Fibroblast of mammary gland (primary cell): Measurements from ENCODE around the gene DMRTC2.

Source experiments
- DNase-seq: peaks from one replicate; pipeline ENCODE4 v3.0.0-alpha.2; 2010; ENCODE audit warnings: low read depth
- H3K4me3 ChIP-seq: 2 replicates; pipeline ENCODE4 v1.5.1; 2011; ENCODE audit warnings: low read depth, mild to moderate bottlenecking, low read length, moderate library complexity; ENCODE audit not compliant: control insufficient read depth
- CTCF ChIP-seq: conservative IDR thresholded peaks from 2 replicates; pipeline ENCODE4 v1.5.1; 2011; ENCODE audit warnings: low read depth, low read length, inconsistent platforms; ENCODE audit not compliant: control insufficient read depth, insufficient read depth

DMRTC2 gene

GRCh38 chr19:41845001-41845050 lies at the start of gene DMRTC2:
Gene DMRTC2, plus strand, starts transcription at chr19:41845042. Its CDS starts 2,387 bp downstream, at chr19:41847429.
- no peak within 1 kb of the TSS for H3K4me3 ChIP-seq
- TF ChIP-seq CTCF, result no peak
- DNase-seq, result no peak

- H3K4me3 ChIP-seq, result no peak within 1 kb of the TSS
- DNase-seq, result no peak
- no peak for TF ChIP-seq CTCF
These were observed 48.5 kb upstream of the DMRTC2 start, which contains the start of gene CEACAM3 for GRCh38 chr19:41796362-41796761. Gene CEACAM3, plus strand, starts transcription at chr19:41796587. Its CDS starts 91 bp downstream, at chr19:41796678.

- no peak overlapping the region for H3K4me3 ChIP-seq
- TF ChIP-seq CTCF, result no peak
- DNase-seq, result no peak
These were observed 47.9 kb upstream of the DMRTC2 start for GRCh38 chr19:41796901-41797300.

GRCh38 chr19:41799444-41800000 lies 45.3 kb upstream of the DMRTC2 start:
- TF ChIP-seq CTCF, result no peak
- H3K4me3 ChIP-seq, result no peak overlapping the region
- no peak for DNase-seq

GRCh38 chr19:41801031-41801430 lies 43.8 kb upstream of the DMRTC2 start:
- no peak overlapping the region for H3K4me3 ChIP-seq
- no peak for TF ChIP-seq CTCF
- no peak for DNase-seq

- no peak for DNase-seq
- no peak for TF ChIP-seq CTCF
- H3K4me3 ChIP-seq, result no peak overlapping the region
These were observed 43.0 kb upstream of the DMRTC2 start for GRCh38 chr19:41801792-41802211.

GRCh38 chr19:41802770-41803169 lies 42.1 kb upstream of the DMRTC2 start:
- no peak overlapping the region for H3K4me3 ChIP-seq
- DNase-seq, result no peak
- TF ChIP-seq CTCF, result no peak
